GM12865 (cell line): Measurements from ENCODE around the gene LAMB2.

Experiments
- DNase-seq: peaks from one replicate; pipeline ENCODE4 v3.0.0; 2010; ENCODE audit warnings: low read depth
- H3K4me3 ChIP-seq: 2 replicates; pipeline ENCODE4 v1.5.1; 2011; ENCODE audit warnings: mild to moderate bottlenecking, low read depth, low read length, control low read depth
- TF ChIP-seq, protein P1 (sequence below): IDR thresholded peaks from 2 replicates; pipeline ENCODE4 v1.5.1; 2011; ENCODE audit warnings: low read length, control low read depth, low read depth, inconsistent platforms; ENCODE audit not compliant: insufficient read depth; ENCODE audit errors: missing control alignments

The LAMB2 gene

DNA sequence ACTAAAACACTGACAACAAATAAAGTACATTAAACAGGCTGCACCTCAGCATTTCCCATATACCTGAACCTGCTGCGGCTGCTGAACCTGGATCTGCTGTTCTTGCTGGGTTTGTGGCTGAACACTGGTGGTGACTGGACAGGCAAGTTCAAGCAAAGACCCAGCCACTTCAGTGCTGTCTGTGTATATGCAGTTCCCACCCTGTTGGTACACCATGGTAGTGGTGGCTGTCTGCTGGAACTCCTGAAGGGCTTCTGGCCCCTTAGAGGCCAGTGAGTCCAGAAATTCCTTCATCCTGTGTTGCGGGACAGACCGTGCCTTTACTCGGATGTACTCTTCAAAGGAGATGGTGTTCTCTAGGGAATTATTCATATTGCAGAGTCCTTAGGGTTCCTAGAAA is 56.2 kb downstream of the LAMB2 start:
- no peak for DNase-seq
- TF ChIP-seq, protein P1, sequence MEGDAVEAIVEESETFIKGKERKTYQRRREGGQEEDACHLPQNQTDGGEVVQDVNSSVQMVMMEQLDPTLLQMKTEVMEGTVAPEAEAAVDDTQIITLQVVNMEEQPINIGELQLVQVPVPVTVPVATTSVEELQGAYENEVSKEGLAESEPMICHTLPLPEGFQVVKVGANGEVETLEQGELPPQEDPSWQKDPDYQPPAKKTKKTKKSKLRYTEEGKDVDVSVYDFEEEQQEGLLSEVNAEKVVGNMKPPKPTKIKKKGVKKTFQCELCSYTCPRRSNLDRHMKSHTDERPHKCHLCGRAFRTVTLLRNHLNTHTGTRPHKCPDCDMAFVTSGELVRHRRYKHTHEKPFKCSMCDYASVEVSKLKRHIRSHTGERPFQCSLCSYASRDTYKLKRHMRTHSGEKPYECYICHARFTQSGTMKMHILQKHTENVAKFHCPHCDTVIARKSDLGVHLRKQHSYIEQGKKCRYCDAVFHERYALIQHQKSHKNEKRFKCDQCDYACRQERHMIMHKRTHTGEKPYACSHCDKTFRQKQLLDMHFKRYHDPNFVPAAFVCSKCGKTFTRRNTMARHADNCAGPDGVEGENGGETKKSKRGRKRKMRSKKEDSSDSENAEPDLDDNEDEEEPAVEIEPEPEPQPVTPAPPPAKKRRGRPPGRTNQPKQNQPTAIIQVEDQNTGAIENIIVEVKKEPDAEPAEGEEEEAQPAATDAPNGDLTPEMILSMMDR: no peak
- H3K4me3 ChIP-seq: no peak overlapping the region

DNA sequence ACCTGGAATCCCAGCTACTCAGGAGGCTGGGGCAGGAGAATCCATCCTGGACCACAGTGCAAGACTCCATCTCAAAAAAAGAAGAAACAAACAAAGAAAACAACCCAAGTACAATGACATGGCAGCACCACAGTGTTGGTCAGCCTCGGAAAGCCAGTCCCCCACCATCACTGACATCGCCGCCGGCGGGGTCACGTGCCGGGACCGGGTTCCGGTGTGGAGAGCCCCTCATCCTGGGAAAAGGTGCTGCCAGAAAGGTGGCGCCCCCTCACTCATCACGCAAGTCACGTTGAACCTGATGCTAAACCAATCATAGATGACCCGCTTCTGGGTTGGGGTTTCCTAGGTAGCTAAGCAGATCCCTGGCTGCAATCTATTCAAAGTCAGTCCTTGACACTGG is 56.7 kb downstream of the LAMB2 start:
- TF ChIP-seq, protein P1: no peak
- H3K4me3 ChIP-seq: no peak overlapping the region
- no peak for DNase-seq
